Fibroblast of lung (primary cell): Measurements from ENCODE around the gene ERBB2.

ENCODE experiments used
- EZH2 ChIP-seq: IDR thresholded peaks from 2 replicates; pipeline ENCODE4 v1.5.1; 2012; ENCODE audit warnings: low read length, control low read depth, mild to moderate bottlenecking; ENCODE audit errors: missing control alignments
- TF ChIP-seq, protein P1 (sequence below), 2 donors: IDR thresholded peaks in 1 of 2; conservative IDR thresholded peaks in 1 of 2; 1 replicate in 1 of 2; 2 replicates in 1 of 2; pipeline ENCODE4 v1.5.1; 2011 to 2012; ENCODE audit warnings: low read length in 2 of 2, control low read depth in 1 of 2, inconsistent platforms in 1 of 2, low read depth in 1 of 2, mild to moderate bottlenecking in 1 of 2

DNA sequence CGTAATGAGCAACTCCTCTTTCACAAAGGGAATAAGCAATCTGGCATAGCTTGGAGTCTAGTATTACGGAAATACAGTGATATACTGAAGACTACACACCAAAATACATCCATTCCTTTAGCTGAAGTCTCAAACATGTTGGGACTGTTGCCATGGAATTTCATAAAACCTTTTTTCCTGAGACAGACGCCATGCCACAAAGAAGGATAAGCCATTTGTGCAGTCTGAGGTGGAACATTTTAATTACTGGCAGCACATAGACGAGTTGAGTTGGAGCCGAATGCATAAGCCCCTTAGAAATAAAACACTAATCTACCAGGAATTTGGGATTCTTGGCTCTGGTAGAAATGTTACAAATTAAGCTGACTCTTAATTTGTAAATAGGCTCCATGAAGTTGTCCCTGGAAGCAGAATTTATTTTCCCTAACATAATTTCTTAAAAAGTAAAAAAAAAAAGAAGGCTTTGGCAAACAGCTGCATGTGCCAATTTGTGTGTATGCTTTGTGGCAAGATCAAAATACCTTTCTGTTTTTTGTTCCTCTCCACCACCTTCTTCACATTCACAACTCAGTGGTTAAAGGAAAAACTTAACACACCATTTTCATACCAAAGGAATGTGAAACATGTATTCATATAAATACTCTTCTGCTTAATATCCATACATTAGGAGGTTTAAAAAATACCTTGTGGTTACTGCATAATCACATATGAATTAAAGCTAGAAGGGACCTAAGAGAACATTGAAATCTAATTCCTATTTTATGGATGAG is 63.4 kb downstream of the ERBB2 start:
- TF ChIP-seq, protein P1, sequence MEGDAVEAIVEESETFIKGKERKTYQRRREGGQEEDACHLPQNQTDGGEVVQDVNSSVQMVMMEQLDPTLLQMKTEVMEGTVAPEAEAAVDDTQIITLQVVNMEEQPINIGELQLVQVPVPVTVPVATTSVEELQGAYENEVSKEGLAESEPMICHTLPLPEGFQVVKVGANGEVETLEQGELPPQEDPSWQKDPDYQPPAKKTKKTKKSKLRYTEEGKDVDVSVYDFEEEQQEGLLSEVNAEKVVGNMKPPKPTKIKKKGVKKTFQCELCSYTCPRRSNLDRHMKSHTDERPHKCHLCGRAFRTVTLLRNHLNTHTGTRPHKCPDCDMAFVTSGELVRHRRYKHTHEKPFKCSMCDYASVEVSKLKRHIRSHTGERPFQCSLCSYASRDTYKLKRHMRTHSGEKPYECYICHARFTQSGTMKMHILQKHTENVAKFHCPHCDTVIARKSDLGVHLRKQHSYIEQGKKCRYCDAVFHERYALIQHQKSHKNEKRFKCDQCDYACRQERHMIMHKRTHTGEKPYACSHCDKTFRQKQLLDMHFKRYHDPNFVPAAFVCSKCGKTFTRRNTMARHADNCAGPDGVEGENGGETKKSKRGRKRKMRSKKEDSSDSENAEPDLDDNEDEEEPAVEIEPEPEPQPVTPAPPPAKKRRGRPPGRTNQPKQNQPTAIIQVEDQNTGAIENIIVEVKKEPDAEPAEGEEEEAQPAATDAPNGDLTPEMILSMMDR (conservative IDR thresholded peaks at IDR 0.05 in 1 of 2, IDR thresholded peaks at IDR 0.05 in 1 of 2; ENCODE audit: low read depth in 1 of 2, low read length in 2 of 2) = no peak
- no peak for TF ChIP-seq EZH2
